Measurements from ENCODE around the gene CENPQ.

Gene CENPQ

DNA sequence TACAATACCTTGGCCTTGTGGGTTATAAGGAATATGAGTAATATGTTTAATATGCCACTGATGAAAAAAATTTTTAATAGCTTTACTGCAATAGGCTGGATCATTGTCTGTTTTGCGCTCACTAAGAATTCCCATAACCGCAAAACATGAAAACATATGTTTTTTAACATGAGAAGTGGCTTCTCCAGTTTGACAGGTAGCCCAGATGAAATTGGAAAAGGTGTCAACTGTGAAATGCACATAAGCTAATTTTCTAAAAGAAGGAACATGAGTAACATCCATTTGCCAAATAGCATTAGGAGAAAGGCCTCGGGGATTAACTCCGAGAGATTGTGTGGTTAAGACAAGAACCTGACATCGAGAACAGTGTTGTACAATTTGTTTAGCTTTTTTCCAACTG lies 41.5 kb downstream of the CENPQ start:
- no peak for DNase-seq (ENCODE audit: low read depth)

DNA sequence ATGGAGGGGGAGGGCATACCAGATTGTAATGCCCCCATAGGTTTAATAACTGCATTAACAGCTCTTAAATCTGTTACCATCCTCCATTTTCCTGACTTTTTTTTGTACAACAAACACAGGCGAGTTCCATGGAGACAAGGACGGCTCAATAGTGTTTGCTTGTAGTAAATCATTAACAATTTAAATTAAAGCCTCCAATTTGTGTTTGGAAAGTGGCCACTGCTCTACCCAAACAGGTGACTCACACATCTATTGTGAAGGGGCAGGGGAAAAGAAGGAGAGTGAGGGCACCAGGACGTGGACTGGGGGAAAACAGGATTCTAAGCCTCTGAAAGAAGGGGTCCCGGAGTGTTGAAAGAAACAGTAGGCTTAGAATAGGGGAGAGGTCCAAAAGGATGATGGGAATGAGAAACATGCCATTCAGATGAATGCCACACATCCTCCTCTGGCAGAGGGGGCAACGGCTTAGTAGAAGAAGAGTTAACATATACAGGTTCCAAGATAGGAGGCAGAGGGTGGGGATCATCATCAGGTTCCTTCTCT lies 43.5 kb downstream of the CENPQ start:
- DNase-seq (ENCODE audit: low read depth): no peak

DNA sequence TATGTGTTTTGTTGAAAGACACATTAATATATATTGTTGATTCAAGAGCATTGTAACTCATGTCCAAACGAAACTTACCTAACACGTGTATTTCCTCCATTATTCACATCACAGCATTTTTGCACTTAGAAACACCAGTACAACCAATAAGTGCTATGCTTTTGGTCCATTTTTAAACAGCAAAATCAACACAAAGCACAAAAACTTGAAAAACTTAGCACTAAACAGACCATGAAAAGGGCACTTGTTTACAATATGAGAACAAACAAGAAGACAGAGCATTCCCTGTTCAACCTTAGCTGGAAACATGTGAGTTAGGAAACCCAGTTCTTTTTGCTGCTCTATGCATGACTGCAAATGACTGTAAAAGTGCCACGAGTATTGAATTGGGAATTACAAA lies 46.2 kb downstream of the CENPQ start:
- DNase-seq (ENCODE audit: low read depth): no peak

DNA sequence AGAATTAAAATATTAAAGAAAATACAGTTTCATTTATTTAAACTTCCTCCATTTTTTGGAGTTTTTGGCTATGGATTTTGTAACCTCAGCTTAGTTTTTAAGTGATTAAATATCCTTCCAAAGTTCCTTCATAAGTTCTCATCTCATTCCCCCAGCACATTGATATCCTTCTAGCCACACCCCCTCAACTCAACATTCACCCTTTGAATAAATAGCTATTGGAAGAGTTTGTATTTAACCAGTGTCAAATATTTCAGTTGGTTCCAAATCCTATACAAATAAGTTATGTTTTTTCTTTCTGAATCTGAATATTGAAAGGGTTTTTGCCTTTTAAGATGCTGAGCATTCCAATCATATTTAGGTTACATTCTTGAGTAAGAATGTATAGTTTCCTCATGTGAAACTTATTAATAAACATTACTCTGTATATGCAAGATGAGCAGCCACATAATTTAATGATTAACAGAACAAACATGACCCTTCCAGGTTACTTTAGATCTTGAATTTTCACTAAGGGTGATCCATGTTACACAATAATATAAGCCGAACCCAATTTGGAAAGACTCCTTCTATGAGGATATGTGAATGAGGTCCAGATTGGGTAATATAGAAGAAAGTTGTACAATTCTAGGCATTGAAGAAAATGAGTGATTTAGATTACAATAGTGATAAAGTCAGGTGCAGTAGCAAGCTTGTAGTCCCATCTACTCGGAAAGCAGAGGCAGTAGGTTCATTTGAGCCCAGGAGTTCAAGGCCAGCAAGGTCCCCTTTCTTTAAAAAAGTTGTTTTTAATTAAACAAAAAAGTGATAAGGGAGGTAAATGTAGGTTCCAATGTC lies 50.2 kb downstream of the CENPQ start:
- peak; percentile 62 for DNase-seq (ENCODE audit: low read depth)

DNA sequence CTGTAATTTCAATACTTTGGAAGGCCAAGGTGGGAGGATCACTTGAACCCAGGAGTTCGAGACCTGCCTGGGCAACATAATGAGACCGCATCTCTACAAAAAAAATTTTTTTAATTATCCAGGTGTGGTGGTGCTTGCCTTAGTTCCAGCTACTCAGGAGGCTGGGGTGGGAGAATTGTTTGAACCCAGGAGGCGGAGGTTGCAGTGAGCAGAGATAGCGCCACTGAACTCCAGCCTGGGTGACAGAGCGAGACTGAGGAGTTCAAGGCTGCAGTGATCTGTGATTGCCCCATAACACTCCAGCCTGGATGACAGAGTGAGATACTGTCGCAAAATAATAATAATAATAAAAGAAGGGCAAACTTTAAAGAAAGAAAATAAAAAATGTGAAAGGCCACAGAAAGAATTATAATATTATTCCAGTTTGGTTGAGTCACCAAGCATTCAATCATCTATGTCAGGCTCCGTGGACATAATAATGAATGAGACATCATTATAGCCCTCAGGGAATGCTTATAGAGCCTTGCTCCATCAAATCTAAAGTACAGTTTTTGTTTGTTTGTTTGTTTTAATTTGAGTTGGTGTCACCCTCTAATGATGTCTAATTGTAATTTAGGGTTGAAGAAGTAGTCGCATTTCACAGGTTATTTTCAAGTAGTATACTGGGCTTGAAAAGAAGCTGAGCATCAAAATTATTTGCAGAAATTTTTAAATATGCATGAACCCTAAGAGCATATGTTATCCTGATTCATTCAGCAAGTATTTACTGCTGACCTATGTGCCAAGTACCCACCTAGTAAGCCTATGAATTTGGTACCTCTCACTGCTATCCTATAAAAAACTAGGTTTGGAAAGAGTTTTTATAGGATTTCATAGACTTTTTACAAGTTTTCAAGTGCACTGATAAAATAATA lies 51.7 kb downstream of the CENPQ start:
- peak; percentile 38 for DNase-seq (ENCODE audit: low read depth)

DNA sequence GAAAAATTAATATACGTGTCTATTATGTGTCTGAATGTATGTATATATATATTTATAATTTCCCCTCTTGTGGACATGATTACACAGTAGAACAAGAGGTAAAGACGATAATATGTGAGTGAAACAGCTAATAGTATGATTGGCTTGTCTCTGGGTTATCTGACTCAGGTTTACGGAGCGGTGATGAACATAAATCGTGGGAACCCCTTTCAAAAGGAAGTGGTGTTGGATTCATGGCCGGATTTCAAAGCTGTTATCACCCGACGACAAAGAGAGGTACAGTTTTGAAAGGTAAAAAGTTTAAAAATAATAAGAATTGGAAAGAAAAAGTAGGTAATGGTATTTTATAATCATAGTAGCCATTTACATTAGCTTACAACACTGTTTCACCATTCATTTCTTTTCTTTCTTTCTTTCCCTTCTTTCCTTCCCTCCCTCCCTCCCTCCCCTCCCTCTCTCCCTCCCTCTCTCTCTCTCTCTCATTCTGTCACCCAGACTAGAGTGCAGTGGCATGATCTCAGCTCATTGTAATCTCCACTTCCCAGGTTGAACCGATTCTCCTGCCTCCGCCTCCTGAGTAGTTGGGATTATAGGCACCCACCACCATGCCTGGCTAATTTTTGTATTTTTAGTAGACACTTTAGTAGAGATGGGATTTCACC lies 52.4 kb downstream of the CENPQ start:
- no peak for DNase-seq (ENCODE audit: low read depth)

DNA sequence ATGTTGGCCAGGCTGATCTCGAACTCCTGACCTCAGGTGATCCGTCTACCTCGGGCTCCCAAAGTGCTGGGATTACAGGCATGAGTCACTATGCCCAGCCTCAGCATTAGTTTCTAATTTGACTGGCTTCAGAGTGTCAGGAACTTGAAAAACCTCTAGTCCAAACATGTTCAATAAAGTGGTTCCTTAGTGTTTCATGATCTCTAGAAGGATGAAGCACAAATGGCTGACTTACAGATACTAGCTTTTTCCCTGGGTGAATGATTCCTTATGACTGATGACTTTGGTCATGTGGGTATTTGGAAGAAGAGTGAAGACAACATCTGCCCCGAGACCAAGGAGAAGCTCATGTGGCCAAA lies 53.0 kb downstream of the CENPQ start:
- DNase-seq (ENCODE audit: low read depth): no peak

DNA sequence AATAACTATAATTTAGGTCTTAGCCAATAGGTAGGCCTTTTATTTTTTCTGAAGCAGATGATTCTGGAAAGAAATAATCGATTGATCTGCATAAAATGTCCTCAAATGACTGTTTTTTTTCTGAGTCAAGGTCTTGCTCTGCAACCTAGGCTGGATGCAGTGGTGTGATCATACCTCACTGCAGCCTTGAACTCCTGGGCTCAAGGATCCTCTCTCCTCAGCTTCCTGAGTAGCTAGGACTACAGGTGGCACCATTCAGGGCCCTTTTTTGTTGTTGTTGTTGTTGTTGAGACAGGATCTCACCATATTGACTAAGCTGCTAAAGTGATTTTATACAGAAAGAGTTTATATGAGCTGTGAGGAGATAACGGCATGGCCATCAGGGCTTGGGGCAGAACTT lies 54.7 kb downstream of the CENPQ start:
- no peak for DNase-seq (ENCODE audit: low read depth)

DNA sequence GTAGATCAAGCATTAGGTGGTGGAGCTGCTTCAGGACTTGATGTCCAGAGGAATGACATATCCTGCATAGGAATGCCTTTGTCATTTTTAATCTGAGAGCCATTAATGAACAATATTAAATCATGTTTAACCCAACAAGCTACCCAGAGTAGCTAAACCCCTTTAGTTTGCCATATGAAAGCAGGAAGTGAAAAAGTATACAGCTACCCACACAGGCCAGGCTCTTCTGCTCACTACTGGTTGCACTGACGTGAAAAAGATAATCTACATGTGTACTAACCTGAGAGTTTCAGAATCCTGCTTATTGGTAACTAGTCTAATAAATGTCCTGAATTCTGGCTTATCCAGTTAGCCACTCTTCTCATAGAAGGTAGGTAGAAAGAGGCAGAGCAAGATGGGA lies 56.5 kb downstream of the CENPQ start:
- DNase-seq (ENCODE audit: low read depth): no peak

DNA sequence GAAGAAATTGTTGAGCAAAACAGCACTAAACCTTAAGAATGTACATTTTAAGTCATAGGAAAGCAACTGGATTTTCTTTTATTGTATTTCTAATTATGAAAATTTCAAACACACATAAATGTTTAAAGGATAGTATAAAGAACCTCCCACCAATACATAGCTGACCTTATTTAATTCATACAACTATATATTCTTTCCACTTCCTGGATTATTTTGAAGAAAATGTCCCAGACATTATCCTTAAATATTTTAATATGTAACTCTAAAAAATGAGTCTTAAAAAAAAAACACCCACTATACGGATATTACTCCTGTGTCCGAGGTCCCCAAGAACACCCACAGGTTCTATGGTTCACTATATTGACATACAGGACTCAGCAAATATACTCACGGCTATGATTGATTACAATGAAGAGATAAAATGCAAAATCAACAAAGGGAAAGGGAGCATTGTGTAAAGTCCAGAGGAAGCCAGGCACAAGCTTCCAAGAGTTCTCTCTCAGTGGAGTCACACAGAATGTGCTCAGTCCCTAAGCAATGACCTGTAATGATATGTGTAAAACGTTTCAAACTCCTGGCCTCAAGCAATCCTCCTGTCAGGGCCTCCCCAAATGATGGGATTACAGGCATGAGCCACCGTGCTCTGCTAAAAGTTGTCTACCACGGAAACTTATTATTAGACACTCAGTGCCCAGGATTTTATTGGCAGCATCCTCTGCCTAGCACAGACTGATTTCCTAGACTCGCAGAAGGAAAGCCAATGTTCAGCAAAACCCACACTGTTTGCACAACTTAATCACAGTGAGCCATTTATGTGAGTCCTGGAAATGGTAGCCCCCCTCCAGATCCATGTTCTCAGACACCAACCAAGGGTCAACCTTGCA lies 59.8 kb downstream of the CENPQ start:
- no peak for DNase-seq (ENCODE audit: low read depth)

DNA sequence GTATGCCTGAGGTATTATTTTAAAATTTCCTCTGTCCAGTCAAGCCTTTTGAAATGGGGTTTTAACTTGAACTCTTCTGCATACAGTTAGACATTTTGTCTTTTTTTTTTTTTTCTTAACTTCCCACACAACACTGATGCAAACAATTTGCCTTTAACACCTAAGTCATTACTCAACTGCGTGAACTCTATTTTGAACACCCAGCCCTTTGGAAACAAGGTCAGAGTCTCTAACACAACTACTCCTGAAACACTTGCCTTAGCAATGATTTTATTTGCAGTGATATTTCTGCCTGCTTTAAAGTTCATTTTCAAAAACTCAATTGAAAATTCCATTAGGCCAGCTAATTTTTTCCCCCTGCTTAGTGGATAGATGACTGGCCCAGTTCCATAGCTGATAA lies 60.7 kb downstream of the CENPQ start:
- no peak for DNase-seq (ENCODE audit: low read depth)

DNA sequence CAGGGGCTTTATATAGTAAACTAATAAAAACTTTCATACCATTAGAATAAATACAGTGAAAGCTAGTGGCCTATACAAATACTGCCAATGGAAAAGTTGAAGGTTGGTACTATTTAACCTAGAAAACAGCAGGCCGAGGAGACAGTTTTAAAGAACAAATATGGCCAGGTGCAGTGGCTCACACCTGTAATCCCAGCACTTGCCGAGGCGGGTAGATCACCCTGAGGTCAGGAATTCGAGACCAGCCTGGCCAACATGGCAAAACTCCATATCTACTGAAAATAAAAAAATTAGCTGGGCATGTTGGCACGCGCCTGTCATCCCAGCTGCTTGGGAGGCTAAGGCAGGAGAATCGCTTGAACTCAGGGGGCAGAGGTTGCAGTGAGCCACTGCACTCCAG lies 61.4 kb downstream of the CENPQ start:
- DNase-seq (ENCODE audit: low read depth): no peak

DNA sequence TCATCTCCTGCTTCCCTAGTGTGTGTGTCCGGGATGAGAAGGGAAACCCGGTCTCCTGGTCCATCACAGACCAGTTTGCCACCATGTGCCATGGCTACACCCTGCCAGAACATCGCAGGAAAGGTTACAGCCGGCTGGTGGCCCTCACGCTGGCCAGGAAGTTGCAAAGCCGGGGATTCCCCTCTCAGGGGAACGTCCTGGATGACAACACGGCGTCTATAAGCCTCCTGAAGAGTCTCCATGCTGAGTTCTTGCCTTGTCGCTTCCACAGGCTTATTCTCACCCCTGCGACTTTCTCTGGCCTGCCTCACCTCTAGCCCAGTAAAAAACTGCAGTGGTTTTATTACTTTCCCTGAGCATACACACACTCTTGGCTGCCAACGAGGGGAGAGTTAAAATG lies 63.4 kb downstream of the CENPQ start:
- no peak for DNase-seq (ENCODE audit: low read depth)

DNA sequence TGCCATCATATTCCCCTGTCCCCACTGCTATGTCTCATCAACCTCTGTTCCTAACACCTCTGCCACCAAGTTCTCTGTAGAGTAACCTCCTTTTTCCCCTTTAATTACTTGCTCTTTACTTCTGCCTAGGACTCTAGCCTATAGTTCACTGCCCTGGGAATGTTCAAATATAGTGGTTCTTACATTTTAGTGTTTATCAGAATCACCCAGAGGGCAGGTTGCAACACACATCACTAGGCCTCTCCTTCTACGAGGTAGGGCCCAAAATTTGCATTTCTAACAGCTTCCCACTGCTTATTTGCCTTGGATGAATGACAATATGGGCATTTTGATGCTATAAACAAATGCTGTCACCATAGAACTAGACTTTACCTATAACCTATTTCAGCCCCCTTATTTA lies 64.2 kb downstream of the CENPQ start:
- no peak for DNase-seq (ENCODE audit: low read depth)

DNA sequence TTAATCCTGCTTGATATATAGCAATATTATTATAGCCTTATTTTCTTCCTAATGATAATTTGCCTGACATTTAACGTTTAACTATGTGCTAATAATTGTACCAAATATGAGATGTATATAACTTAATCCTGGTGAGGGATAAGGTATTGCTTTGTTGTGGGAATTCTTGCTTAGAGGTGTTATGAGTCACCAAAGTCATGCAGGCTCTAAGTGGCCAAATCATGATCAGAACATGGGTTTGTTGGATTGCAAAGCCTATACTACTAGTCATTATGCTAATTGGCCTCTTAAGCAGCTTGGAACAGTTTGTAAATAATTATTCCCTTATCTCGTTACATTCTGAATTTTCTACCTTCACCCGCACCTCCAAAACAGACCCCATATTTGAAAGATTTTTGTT lies 65.4 kb downstream of the CENPQ start:
- DNase-seq (ENCODE audit: low read depth): no peak

DNA sequence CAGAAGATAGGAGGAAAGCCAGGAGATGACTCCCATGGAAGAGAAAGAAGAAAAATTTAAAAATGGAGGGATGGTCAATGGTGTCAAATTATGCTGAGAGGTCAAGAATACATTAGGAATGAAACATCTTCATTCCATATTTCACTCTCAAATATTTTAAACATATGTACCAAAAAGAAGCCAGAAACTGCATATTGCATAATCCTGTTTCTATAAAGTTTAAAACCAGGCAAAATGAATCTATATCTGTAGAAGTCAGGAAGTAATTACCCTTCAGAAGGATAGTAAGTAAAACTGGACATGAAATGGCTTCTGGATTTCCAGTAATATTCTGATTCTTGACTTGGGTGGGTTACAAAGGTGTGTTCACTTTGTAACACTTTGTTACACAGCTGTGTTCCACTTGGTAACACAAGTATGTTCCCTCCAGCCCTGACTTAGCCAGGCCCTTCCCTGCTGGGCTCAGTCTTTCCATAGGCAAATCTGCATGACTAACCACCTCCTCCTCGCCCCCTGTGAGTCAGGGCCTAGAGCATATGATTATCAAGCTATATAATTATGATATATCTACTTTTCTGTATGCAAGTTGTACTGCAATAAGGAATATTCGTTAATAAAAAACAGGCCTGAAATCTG lies 67.1 kb downstream of the CENPQ start:
- DNase-seq (ENCODE audit: low read depth): no peak

DNA sequence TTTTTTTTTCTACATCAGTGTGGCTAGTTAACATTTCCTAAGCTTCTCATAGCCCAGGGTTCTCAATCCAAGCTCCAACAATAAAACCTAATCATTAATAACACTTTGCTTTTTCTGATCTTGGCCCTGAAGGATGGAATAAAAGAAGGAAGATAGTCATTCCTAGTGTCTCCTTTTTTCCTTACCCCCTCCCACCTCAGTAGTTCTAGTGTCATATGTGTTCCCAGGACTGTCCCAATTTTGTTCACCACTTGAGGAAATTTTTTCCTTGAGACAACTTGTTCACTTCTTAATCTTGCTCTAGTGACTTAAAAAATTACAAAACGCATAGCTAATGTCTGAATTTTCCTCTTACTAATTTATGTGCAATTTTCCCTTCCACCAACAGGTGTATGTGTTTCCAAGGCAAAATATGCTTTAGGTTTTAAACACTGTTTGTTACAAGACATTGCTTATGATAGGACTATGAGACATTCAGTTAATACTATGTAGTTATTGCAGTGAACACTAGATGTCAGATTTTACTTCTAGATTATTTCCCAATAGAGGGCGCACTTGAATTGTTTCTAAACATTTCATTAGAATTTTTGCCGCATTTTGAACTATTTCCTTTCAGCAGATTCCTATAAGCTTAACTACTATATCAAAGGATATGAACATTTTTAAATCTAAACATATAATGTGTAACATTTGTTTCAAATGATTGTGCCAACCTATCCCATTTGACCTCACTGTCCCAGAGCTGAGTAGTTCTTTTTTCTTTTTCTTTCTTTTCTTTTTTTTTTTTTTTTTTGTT lies 68.8 kb downstream of the CENPQ start:
- DNase-seq (ENCODE audit: low read depth): peak; percentile 68

DNA sequence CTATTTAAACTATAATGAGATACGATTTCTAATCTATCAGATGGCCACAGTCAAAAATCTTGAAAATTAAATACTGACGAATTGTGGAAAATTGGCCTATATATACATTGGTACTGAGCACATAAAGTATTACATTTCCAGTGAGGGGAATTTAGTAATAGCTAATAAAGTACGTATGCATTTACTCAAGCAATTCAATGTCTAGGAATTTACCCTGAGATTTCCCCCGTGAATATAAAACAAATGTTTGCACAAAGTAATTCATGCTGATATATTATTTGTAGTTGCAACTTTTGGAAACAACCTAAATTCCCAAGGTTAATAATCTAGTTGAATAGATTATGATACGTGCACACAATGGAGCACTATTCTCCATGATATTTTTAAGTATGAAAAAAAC lies 72.6 kb downstream of the CENPQ start:
- DNase-seq (ENCODE audit: low read depth): no peak

DNA sequence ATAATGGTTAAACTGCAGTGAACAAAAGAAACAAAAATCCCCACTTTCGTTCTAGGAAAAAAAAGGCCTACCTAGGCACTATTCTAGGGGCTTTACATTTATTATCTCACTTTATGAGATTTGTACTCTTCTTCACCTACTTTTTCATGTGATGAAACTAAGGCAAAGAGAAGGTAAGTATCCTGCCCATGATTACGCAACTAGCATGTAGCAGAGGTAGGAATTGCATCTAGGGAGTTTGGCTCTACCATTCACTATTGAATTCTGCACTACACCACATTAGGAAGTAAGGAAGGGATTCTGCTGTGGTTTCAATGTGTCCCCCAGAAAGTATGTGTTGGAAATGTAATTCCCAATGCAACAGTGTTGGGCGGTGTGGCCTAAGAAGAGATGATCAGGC lies 75.9 kb downstream of the CENPQ start:
- DNase-seq (ENCODE audit: low read depth): no peak

DNA sequence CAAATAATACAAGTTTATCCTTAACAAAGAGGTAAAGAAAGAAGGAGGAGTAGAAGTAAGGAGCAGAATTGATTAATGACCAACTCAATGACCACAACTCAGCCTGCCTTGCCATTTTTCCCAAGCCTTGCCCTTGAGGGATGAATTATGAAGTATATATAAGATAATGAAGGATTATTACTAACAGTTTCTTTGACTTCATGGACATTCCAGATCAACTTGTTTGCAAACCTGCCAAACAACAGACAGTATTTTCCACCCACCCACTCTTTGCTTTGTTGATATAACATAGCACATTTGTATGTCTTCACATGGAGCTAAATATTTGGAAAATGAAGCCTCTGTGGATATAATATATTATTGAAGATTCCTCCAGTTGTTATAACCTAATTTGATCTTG lies 77.4 kb downstream of the CENPQ start:
- DNase-seq (ENCODE audit: low read depth): no peak
